GM21723 (cell line): ENCODE data around the gene CLEC9A.

Experiments used
- ATAC-seq: cut with Tn5 transposase; IDR thresholded peaks from one replicate; pipeline ENCODE4 v1.9.1; 2021; ENCODE audit warnings: mild to moderate bottlenecking, moderate library complexity; ENCODE audit not compliant: unreplicated experiment

The CLEC9A gene

DNA sequence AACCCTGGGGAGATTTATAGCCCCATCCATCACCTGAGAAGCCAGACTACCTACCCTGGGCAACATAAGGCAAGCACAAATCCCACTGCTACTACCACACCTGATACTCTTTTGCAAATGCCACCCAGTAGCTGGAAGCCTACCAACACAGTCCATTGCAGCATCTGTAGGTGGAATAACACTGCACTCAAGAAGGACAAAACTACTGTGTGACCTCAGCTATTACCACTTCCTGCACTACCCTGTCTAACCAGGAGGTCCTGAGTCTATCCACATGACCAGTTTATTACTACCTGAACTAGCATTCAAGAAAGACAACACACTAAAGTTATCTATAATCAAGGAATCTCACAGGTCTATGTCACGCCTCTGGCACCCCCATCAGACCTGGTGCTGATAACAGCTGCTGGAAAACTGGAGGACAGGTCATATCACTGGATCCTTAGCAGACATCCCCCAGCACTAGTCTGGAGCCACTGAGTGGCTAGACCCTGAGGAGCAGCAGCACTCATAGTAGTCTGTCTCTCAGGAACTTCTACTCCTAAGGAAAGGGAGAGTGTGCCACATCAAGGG, 71.3 kb downstream of the CLEC9A start:
- no peak for ATAC-seq

DNA sequence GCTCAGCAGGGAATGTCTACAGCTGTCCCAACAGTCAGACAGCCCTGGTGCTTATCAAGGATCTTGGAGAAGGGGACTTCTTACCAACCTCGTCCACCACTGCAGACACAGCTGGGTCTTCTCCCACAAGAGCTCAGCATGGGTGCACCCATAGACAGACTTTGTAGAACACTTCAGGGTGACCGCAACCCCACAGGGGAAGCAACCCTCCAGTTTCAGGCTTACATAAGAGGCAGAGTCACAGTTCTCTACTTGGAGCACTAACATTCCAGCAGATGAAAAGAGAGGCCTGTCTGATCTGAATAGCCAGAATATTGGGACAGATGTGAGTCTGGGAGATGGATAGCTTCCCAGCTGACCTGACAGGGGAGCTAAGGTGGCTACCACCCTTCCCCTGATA, 71.8 kb downstream of the CLEC9A start:
- ATAC-seq, result no peak

DNA sequence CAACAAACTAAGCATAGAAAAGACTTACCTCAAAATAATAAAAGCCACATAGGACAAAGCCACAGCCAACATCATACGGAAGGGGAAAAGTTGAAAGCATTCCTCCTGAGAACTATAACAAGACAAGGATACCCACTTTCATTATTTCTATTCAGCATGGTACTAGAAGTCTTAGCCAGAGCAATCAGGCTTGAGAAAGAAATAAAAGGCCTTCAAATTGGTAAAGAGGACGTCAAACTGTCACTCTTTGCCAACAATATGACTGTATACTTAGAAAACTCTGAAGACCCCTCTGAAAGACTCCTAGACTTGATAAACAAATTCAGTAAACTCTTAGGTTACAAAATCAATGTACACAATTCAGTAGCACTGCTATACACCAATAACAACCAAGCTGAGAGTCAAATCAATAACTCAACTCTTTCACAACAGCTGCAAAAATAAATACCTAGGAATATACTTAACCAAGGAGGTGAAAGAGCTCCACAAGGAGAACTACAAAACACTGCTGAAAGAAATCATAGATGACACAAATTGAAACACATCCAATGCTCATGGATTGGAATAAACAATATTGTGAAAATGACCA, 79.9 kb downstream of the CLEC9A start:
- no peak for ATAC-seq

GRCh38 chr12:10111451-10111850, 81.0 kb downstream of the CLEC9A start:
- no peak for ATAC-seq

- ATAC-seq, result no peak
These were observed 82.6 kb downstream of the CLEC9A start for GRCh38 chr12:10113075-10113474.

DNA sequence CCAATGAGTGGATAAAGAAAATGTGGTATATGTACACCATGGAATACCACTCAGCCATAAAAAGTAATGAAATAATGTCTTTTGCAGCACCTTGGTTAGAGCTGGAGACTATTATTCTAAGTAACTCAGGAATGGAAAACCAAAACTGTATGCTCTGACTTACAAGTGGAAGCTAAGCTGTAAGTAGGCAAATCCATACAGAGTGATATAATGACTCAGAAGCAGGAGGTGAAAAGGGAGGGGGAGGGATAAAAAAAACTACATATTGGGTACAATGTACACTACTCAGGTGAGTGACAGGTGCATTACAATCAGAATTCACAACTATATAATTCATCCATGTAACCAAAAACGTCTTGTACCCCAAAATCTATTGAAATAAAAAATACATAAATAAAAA, 83.4 kb downstream of the CLEC9A start:
- ATAC-seq, result no peak

- no peak for ATAC-seq
These were observed 84.8 kb downstream of the CLEC9A start for GRCh38 chr12:10115311-10115710.
